HG03139 (cell line): ENCODE measurements around the gene FXYD5.

Experiments
- ATAC-seq: cut with Tn5 transposase; IDR thresholded peaks from one replicate; pipeline ENCODE4 v1.9.1; 2021; ENCODE audit not compliant: unreplicated experiment

The FXYD5 gene

DNA sequence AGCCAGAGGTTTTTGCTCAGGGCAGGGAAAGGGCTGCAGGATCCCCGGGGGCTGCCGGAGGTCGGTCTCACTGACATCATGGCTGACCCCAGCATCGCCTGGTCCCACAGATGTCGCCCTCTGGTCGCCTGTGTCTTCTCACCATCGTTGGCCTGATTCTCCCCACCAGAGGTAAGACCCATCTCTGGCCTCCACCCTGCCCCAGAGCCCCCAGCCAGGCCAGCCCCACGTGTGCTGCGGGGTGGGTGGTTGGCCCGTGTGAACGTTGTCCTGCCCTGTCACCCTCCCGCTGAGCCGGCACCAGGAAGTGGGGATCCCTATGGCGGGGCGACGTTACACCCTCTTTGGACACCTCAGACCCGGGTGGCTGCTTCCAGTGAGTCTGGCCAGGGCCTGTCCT lies 906 bp downstream of the FXYD5 start:
- ATAC-seq: no peak

DNA sequence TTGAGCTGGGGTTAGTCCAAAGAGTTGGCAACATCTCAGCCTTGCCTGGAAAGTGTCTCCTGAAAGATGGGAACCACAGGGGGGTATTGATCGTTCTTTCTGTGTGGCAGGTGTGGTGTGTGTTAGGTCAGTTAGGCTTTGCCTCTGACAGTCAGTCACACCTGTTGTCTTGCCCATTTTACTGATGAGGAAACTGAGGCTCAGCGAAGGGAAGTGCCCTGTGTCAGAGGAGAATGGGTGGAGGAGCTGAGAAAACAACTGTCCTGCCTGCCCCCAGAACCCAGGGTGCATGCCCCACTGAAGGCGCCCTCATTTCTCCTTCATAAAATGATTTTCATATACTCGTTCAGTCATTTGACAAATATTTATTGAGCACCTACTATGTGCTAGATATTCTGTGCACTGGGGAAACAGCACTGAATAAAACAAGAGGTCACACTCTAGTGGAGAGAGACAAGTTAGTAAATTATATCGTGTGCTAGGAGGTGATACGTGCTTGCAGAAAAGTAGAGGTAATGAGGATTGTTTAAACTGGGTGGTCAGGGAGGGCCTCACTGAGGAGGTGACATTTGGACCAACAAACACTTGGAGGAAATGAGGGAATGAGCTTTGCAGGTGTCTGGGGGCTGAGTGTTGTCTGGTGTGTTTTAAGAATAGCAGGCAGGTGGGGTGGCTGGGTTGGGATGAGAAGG lies 1.6 kb downstream of the FXYD5 start:
- no peak for ATAC-seq

DNA sequence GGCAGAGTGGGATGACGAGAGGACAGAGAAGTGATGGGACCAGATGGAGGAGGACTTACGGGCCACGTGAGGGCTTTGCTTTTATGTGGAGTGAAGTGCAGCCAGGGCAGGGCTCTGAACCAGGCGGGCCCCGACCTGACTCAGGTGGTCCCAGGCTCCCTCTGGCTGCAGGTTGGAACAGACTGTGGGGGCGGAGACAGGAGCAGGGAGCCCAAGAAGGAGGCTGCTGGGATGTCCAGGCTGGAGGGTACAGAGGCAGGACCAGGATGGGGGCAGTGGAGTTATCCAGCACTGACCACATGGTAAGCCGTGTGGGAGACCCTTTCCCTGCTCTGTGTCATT lies 2.1 kb downstream of the FXYD5 start:
- no peak for ATAC-seq

DNA sequence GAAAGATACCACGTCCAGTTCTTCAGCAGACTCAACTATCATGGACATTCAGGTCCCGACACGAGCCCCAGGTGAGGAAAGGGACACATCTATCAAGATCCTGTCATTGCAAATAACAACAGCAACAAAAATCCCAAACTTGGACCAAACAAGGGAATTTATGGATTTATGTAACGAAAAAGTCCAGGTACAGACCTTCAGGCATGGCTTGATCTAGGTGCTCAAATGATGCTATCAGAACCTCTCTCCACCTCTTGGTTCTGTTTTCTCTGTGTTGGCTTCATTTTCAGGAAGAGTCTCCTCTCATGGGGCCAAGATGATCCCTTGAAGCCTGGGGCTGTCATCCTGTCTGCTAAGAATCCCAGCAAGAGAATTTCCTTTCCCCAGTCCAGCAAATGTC lies 2.9 kb downstream of the FXYD5 start:
- no peak for ATAC-seq

DNA sequence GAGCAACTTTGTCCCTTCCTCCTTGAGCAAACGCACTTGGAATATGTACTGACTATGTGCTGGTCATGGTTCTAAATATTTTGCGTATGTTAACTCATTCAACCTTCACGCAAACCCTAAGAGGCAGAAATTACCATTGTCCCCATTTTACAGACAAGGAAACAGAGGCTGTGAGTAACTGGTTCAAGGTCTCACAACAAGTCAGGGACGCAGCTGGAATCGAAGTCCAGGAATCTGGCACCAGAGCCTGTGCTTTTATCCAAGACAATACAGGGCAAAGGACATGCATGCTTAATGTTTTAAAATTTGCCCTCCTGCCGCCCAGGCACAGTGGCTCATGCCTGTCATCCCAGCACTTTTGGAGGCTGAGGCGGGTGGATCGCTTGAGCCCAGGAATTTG lies 5.1 kb downstream of the FXYD5 start:
- no peak for ATAC-seq

DNA sequence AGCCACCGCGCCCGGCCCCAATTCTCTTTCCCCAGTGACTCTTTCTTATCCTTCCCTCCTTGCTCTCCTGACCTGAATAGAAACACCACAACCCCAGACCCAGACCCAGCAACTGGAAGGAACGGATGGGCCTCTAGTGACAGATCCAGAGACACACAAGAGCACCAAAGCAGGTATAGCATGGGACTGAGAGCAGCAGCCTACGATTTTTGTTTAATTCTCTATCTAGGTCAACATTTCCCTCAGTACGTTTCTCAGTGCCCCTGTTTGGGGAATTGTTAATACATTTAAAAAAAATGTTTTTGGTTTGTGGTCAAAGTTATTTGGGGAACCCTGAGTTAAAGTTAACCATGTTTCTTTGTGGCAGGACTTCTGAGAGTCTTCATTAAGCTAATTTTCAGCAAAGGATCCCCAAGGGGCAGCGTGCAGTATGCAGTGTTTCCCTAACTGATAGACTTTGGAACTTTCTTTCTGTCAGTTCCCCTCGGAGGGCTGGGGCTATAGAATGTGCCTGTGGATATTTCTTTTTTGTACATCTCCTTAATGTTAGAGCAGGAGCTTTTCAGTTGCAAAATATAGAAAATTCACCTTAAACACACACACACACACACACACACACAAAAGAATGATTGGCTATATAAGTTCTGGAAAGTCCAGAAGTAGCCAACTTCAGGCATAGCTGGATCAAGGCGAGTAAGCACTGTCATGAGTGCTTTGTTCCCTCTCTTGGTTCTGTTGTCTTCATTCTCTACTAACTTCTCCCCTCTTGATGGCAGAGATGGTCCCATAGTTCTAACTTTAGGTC lies 6.3 kb downstream of the FXYD5 start:
- ATAC-seq: no peak

DNA sequence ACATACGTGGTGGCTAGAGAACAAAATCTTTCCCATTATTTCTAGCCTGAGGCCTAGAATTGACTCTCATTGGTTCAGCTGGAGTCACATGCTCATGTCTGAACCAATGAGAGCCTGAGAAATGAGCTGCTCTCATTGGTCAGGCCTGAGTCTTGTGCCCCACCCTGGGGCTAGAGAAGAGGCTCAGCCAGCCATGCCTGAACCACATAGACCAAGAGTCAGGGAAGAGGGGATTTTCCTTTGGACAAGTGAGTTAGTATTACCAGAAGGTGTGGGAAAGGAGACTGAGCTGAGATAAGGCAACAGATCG lies 6.9 kb downstream of the FXYD5 start:
- ATAC-seq: no peak

DNA sequence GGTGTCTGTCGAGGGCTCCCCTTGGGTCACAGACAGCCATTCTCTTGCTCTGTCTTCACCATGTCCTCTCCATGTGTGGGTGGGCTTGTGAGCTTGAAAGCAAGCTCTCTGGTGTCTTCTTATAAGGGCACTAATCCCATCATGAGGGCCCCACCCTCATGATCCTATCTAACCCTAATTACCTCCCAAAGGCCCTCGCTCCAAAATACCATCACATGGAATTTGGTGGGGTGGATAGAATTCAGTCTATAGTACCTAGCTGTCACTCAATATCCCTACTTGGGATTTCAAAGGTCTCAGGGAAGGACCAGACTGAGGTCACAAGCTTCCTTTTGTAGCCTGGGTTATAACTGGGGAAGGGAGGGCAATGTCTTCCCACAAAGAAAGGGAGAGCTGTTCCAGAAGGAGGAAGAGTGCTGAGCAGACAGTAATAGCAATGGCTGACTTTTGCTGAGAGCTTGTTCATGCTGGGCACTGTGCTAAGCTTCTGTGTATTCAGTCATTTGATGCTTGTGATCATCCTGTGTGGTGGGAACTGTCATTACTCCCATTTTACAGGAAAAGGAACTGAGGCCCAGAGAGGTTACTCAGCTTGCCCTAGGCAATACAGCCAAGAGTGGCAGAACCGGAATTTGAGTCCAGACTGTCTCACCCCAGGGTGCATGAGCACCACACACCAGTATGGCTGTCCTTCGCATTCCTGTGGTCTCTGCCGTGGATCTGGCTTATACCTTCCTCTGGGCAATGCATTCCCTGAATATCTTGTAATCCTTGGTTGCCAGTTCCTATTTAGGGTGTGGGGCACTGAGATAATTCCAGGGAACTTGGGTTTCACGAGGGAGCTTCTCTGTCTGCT lies 8.2 kb downstream of the FXYD5 start:
- no peak for ATAC-seq

DNA sequence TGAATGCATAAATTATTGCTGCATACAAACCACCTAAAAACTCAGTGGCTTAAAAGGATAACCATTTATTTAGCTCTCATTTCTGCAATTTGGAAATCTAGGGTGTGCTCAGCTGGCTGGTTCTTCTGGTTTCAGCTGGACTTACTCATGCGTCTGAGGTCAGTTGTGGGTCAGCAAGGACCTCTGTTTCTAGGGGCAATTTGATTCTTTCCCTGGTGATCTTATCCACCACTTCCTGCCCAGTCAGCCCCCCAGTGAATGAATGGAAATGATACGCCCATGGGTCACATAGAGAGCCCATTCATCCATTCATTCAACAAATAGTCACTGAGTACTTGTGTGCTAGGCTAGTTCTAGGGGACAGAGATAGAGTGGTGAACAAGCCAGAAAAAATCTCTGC lies 9.9 kb downstream of the FXYD5 start:
- no peak for ATAC-seq

DNA sequence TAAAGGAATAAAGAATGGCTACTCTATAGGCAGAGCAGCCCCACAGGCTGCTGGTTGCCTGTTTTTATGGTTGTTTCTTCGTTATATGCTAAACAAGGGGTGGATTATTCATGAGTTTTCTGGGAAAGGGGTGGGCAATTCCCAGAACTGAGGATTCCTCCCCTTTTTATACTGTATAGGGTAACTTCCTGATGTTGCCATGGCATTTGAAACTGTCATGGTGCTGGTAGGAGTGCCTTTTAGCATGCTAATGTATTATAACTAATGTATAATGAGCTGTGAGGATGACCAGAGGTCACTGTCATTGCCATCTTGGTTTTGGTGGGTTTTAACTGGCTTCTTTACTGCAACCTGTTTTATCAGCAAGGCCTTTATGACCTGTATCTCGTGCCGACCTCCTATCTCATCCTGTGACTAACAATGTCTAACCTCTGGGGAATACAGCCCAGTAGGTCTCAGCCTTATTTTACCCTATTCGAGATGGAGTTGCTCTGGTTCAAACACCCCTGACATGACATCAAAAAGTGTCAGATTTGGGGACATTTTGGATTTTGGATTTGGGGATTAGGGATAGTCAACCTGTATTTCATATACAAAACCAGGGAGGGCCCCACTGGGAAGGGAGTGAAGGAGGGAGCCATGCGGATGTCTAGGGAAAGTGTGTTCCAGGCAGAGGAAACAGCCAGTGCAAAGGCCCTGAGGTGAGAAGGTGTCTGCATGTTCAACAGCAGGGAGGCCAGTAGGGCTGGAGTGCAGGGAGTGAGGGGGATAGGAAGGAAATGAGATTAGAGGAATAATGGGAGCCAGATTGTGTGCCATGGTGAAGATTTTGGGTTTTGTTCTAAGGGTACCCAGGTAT lies 10.9 kb downstream of the FXYD5 start:
- ATAC-seq: no peak

DNA sequence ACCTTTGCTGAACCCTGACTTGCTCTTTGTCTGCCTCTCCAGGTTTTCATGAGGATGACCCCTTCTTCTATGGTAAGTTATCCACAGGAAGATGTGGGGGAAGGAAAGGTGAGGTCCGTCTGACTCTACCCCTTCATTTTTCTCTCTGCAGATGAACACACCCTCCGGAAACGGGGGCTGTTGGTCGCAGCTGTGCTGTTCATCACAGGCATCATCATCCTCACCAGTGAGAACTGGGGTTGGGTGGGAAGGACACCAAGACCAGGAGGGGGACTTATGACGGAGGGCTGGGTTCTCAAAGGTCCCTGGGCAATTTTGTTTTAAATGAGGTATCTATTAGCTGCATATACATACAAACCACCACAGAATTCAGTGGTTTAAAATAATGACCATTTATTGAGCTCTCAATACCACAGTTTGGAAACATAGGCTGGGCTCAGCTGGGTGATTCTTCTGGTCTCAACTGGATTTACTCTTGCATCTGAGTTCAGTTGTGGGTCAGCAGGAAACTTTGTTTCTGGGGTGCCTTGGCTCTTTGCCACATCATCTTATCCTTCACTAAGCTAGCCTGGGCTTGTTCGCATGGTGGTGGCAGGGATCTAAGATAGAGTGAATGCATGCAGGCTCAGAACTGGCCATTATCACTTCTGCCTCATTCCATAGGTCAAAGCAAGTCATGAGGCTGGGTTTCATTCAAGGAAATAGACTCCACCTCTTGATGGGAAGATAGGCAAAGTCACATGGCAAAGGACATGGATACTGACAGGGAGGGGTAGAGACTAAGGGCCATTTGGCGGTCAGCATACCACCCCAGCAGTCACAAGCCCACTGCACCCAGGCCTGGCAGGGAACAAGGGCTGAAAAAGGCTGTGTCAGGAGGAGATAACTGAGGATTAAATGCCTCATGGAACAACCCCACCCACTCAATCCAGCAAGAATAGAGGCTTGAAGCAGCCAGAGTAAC lies 11.8 kb downstream of the FXYD5 start:
- ATAC-seq: no peak

DNA sequence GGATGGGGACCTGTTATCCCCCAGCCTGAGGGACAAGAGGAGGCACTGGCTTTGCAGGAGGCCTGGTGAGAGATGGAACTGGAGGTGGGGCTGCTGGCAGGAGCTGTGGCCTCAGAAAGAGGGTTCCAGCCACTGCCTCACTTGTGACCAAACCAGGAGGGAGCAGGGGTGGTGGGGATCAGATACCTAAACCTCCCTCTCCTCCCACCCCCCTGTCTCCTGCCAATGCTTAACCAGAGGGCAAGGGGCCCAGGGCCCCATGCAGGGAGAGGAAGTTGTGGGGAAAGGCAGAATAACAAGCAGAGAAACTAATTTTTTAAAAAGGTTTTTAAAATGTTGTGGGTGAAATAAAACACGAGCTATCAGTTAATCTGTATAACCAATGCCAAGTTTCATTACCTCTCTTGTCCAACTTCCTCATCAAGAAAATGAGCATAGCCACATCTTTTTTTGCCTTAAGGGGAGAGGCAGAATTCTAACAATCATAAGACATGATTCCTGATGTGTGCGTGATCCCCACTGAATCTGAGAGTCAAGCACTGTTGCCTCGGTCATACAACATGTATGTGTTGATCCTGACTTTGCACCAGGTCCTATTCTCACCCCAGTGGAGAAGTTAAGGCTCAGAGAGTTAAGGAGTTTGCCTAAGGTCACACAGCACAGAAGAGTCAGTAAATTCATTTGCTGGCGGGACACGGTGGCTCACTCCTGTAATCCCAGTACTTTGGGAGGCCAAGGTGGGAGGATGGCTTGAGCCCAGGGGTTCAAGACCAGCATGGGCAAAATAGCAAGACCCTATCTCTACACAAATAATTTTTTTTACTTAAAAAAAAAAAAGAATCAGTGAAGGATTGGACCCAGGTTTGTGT lies 12.9 kb downstream of the FXYD5 start:
- no peak for ATAC-seq

DNA sequence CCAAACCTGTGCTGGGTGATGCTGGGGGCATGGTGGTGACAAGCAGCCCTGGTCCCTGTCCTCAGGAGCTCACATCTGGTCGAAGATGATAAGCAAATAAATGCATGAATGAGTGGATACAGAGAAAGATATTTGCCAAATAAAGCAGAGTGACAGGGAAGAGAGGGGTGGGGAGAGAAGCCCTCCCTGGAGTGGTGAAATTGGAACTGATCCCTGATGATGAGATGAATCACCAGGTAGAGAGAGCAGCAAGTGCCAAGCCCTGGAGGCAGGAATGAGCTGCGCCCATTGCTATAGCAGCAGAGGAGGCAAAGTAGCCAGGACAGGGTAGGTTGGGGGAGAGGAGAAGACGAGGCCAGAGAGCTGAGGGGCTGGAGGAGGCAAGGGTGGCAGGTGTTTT lies 13.7 kb downstream of the FXYD5 start:
- no peak for ATAC-seq

DNA sequence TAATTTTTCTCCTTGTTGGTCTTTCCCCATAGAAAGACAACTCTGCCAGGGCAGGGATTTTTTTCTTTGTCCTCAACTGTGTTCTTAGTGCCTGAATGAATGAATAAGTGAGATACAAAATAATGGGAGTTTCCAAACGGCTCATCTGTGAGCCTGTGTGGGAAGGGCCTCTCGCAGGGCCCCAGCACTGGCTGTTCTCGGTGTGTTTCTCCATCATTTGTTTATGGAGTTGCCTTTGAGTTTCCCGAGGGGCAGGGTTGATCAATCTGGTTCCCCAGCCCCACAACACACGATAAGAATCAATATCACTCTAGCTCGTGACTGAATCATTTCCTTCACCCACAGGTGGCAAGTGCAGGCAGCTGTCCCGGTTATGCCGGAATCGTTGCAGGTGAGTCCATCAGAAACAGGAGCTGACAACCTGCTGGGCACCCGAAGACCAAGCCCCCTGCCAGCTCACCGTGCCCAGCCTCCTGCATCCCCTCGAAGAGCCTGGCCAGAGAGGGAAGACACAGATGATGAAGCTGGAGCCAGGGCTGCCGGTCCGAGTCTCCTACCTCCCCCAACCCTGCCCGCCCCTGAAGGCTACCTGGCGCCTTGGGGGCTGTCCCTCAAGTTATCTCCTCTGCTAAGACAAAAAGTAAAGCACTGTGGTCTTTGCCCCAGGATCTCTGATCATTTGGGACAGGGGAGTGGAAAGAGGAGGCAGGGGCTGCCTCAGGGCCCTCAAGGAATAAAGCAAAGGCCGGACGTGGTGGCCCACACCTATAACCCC lies 14.9 kb downstream of the FXYD5 start:
- ATAC-seq: no peak

DNA sequence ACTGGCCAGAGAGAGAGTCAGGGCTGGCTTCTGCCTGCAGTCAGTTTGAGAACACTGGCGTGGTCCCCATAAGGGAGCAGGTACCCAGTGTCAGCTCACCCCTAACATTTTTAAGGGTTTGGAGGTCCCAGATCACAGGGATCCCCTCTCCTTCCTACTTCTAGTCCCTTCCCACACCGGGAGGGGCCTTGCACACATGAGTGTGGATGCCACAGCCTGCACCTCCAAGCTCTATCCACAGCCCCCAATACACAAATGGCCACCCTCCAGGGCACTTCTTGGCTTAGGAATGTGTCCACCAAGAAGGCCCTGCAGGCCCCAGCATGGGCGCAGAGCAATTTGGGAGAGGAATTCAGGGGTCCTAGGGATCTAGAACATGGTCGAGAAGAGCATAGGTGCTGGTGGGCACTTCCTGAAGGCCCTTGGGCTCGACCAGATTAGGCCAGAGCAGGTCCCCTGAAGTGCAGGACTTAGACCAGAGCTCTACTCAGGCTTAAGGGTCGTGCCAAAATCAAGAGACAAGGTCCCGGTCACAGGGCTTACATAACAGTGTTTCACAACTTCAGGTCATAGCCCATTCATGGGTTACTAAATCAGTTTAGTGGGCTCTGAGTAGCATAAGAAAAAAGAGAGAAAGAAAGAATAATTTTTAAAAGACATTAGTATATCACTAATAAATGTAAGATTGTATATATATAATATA lies 16.0 kb downstream of the FXYD5 start:
- no peak for ATAC-seq

DNA sequence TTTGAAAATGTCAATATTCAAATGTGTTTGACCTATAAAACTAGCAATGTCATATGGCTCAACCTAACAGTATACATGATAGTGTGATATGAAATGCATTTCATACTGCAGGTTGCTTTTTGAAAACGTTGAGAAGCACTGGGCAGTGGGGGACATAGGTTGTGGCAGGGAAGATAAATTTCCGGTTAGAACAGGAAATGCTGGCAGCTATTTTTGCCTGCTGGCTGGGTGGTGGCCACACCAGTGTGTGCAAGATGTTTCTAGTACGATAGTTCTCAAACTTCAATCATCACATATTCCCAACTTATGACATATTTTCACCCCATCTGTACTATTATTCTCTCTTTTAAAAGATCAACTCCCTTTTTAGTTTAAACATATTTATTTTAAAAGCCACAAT lies 17.2 kb downstream of the FXYD5 start:
- no peak for ATAC-seq

DNA sequence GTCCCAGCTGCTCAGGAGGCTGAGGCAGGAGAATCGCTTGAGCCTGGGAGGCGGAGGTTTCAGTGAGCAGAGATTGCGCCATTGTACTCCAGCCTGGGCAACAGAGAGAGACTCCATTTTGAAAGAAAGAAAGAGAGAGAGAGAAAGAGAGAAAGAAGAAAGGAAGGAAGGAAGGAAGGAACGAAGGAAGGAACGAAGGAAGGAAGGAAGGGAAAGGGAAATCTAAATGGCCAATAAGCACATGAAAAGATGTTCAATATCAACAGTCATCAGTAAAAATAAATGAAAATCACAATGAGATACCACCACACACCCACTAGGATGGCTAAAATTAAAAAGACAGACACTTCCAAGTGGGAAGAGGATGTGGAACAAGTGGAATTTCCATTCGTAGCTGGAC lies 19.7 kb downstream of the FXYD5 start:
- ATAC-seq: no peak

DNA sequence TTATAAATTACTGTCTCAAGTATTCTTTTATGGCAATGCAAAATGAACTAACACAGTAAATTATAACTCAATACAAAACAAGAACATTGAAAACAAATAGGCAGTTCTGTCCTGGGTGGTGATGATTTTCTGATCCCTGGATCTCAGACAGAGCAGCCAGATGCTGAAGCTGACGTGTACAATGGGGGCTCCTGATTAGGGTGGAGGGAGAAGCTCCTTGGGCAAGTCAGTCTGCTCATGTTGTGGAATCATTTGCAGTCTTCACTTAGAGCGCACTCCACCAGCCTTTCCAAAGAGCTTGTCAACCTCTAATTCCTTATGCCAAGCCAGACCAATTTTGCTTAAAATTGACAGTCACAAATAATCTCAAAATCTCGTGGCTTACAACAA lies 21.6 kb downstream of the FXYD5 start:
- ATAC-seq: no peak
